Neural cell (in vitro differentiated cells): ENCODE measurements around the gene INTS6. TPM values are rescaled to one million over a fixed set of nuclear protein-coding genes. Genes with fewer than 3 reads are reported as not detected.
A peak's percentile ranks its signal among the peaks of the same experiment; 100 is the strongest.

Source experiments
- H2AFZ ChIP-seq: fragments of 200-600, 300-800 bp; sonication (generic), shearing (Covaris generic); 2 replicates; pipeline ENCODE4 v1.6.0; 2014; ENCODE audit warnings: low read depth, mild to moderate bottlenecking, antibody characterized with exemption, low read length, moderate library complexity
- H3F3A ChIP-seq: fragments of 200-600 bp; shearing (Covaris generic); 2 replicates; pipeline ENCODE4 v1.6.1; 2016; ENCODE audit warnings: mild to moderate bottlenecking, moderate library complexity, mixed read lengths, antibody characterized with exemption, low read length; ENCODE audit not compliant: insufficient read depth, poor library complexity, severe bottlenecking
- H3K27ac ChIP-seq: fragments of 200-600, 300-800 bp; sonication (generic), shearing (Covaris generic); 2 replicates; pipeline ENCODE4 v1.5.1; 2014; ENCODE audit warnings: mild to moderate bottlenecking, low read length, moderate library complexity
- H3K27me3 ChIP-seq: fragments of 300-800, 200-600 bp; sonication (generic), shearing (Covaris generic); 2 replicates; pipeline ENCODE4 v1.6.0; 2014; ENCODE audit warnings: mild to moderate bottlenecking, low read depth, low read length, moderate library complexity; ENCODE audit not compliant: insufficient read depth
- H3K36me3 ChIP-seq: fragments of 300-800, 200-600 bp; sonication (generic), shearing (Covaris generic); 2 replicates; pipeline ENCODE4 v1.5.1; 2014; ENCODE audit warnings: mild to moderate bottlenecking, antibody characterized with exemption, low read length, moderate library complexity; ENCODE audit not compliant: insufficient read depth
- H3K4me2 ChIP-seq: fragments of 300-800, 200-600 bp; sonication (generic), shearing (Covaris generic); 2 replicates; pipeline ENCODE4 v1.6.0; 2014; ENCODE audit warnings: mild to moderate bottlenecking, low read length
- H3K4me3 ChIP-seq: fragments of 300-800, 200-600 bp; sonication (generic), shearing (Covaris generic); 2 replicates; pipeline ENCODE4 v1.5.1; 2014; ENCODE audit warnings: mild to moderate bottlenecking, low read length, moderate library complexity
- H3K79me2 ChIP-seq: fragments of 200-600 bp; shearing (Covaris generic); replicated peaks from 2 replicates; pipeline ENCODE4 v1.6.0; 2014; ENCODE audit warnings: mild to moderate bottlenecking, low read length, moderate library complexity; ENCODE audit not compliant: insufficient read depth
- H3K9ac ChIP-seq: fragments of 300-800, 200-600 bp; sonication (generic), shearing (Covaris generic); 2 replicates; pipeline ENCODE4 v1.6.1; 2016; ENCODE audit warnings: mild to moderate bottlenecking, low read length, mixed read lengths
- H3K9me2 ChIP-seq: fragments of 200-600 bp; shearing (Covaris generic); 2 replicates; pipeline ENCODE4 v1.6.1; 2016; ENCODE audit warnings: mild to moderate bottlenecking, low read length, mixed read lengths; ENCODE audit not compliant: insufficient read depth
- H3K9me3 ChIP-seq: fragments of 200-600, 300-800 bp; sonication (generic), shearing (Covaris generic); 2 replicates; pipeline ENCODE4 v1.6.1; 2016; ENCODE audit warnings: mild to moderate bottlenecking, mixed run types, low read length, moderate library complexity, mixed read lengths
- H4K20me1 ChIP-seq: fragments of 200-600 bp; shearing (Covaris generic); 2 replicates; pipeline ENCODE4 v1.6.1; 2016; ENCODE audit warnings: mild to moderate bottlenecking, mixed run types; ENCODE audit not compliant: insufficient read depth
- CTCF ChIP-seq: fragments of 450-650 bp; IDR thresholded peaks from 2 replicates; pipeline ENCODE4 v1.5.1; 2014; ENCODE audit warnings: antibody characterized with exemption, mild to moderate bottlenecking, moderate library complexity; ENCODE audit not compliant: poor library complexity, severe bottlenecking
- EP300 ChIP-seq: fragments of 450-650 bp; conservative IDR thresholded peaks from 2 replicates; pipeline ENCODE4 v1.6.1; 2014; ENCODE audit warnings: antibody characterized with exemption, mild to moderate bottlenecking, moderate library complexity; ENCODE audit not compliant: poor library complexity, severe bottlenecking
- EZH2 ChIP-seq: fragments of 200-600, 300-800 bp; shearing (Covaris generic), sonication (generic); IDR thresholded peaks from 2 replicates; pipeline ENCODE4 v1.6.1; 2014; ENCODE audit warnings: antibody characterized with exemption, low read length, borderline replicate concordance, mild to moderate bottlenecking; ENCODE audit not compliant: insufficient read depth, poor library complexity, severe bottlenecking
- MXI1 ChIP-seq: fragments of 450-650 bp; conservative IDR thresholded peaks from 2 replicates; pipeline ENCODE4 v1.6.1; 2014; ENCODE audit warnings: antibody characterized with exemption, mild to moderate bottlenecking; ENCODE audit not compliant: poor library complexity, severe bottlenecking
- POLR2AphosphoS5 ChIP-seq: IDR thresholded peaks from 2 replicates; pipeline ENCODE4 v1.6.1; 2012
- RAD21 ChIP-seq: fragments of 450-650 bp; conservative IDR thresholded peaks from 2 replicates; pipeline ENCODE4 v1.6.1; 2014; ENCODE audit warnings: antibody characterized with exemption, mild to moderate bottlenecking, moderate library complexity
- REST ChIP-seq: IDR thresholded peaks from 2 replicates; pipeline ENCODE4 v1.6.1; 2012; ENCODE audit warnings: borderline replicate concordance
- SMC3 ChIP-seq: fragments of 450-650 bp; conservative IDR thresholded peaks from 2 replicates; pipeline ENCODE4 v1.6.1; 2014; ENCODE audit warnings: antibody characterized with exemption, mild to moderate bottlenecking, moderate library complexity; ENCODE audit not compliant: poor library complexity
- TAF1 ChIP-seq: IDR thresholded peaks from 2 replicates; pipeline ENCODE4 v1.6.1; 2012; ENCODE audit warnings: low read depth
- polyA plus RNA-seq: library from polyadenylated mRNA; depleted of rRNA; stranded (reverse); fragments of >200 nt; gene quantifications from 2 replicates; pipeline ENCODE4 v1.2.3, GENCODE V29; 2014

INTS6 gene
- polyA plus RNA-seq, 1 donor from 2014 or later, result 22.6 TPM

GRCh38 chr13:51455532-51455931 lies 2.7 kb upstream of the INTS6 start:
- H3K9me3 ChIP-seq, result no peaks in the 10 kb centered on the region
- TF ChIP-seq POLR2AphosphoS5 (no peak), RAD21 (no peak), EP300 (no peak), SMC3 (no peak), TAF1 (no peak), REST (no peak), CTCF (no peak), MXI1 (no peak), EZH2 (no peak)
- H4K20me1 ChIP-seq, result no peaks in the 10 kb centered on the region
- H3K27ac ChIP-seq, result no peak overlapping the region
- H3K4me3 ChIP-seq, result no peak overlapping the region
- no peaks in the 10 kb centered on the region for H3K36me3 ChIP-seq
- H3K27me3 ChIP-seq, result no peaks in the 10 kb centered on the region
- no peak overlapping the region for H2AFZ ChIP-seq
- no peak overlapping the region for H3K4me2 ChIP-seq
- H3K79me2 ChIP-seq, result peaks cover 10% of the 10 kb centered on the region
- H3K9me2 ChIP-seq, result no peaks in the 10 kb centered on the region
- H3K9ac ChIP-seq, result no peak overlapping the region
- peaks cover 6% of the 10 kb centered on the region for H3F3A ChIP-seq

- Histone ChIP-seq H3K36me3 (no peaks in the 10 kb centered on the region), H3K27me3 (no peaks in the 10 kb centered on the region), H4K20me1 (no peaks in the 10 kb centered on the region), H3K9ac (peak overlapping the region; percentile 92), H3K27ac (peak overlapping the region; percentile 87), H3K4me3 (peak overlapping the region; percentile 73), H3K9me2 (no peaks in the 10 kb centered on the region), H3F3A (peaks cover 6% of the 10 kb centered on the region), H2AFZ (peak overlapping the region; percentile 59), H3K79me2 (peaks cover 10% of the 10 kb centered on the region), H3K4me2 (peak overlapping the region; percentile 83), H3K9me3 (no peaks in the 10 kb centered on the region)
- no peak for TF ChIP-seq TAF1
Measured at GRCh38 chr13:51453959-51454703, 1.3 kb upstream of the INTS6 start.
